ENCODE results near the gene ZRANB3.
"Not testable (repeated sequence)": the region's sequence is repeated elsewhere in the genome, so short reads cannot be mapped to it uniquely, and the experiment has no call there.

ZRANB3 gene

DNA sequence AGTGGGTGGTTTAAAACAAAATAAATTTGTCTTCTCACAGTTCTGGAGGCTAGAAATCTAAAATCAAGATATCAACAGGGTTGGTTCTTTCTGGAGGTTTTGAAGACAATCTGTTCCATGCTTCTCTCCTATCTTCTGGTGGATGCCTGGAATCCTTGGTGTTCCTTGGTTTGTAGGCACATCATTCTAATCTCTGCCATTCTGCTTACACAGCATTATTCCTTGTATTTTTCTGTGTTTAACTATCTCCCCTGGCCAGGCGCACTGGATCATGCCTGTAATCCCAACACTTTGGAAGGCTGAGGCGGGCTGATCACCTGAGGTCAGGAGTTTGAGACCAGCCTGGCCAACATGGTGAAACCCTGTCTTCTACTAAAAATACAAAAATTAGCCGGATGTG is 108.1 kb downstream of the ZRANB3 start:
- H3K4me3 ChIP-seq (replicated peaks in 1 of 2; ENCODE audit: low read depth in 2 of 2, low read length in 2 of 2) = no peak overlapping the region
- TF ChIP-seq, protein P1, sequence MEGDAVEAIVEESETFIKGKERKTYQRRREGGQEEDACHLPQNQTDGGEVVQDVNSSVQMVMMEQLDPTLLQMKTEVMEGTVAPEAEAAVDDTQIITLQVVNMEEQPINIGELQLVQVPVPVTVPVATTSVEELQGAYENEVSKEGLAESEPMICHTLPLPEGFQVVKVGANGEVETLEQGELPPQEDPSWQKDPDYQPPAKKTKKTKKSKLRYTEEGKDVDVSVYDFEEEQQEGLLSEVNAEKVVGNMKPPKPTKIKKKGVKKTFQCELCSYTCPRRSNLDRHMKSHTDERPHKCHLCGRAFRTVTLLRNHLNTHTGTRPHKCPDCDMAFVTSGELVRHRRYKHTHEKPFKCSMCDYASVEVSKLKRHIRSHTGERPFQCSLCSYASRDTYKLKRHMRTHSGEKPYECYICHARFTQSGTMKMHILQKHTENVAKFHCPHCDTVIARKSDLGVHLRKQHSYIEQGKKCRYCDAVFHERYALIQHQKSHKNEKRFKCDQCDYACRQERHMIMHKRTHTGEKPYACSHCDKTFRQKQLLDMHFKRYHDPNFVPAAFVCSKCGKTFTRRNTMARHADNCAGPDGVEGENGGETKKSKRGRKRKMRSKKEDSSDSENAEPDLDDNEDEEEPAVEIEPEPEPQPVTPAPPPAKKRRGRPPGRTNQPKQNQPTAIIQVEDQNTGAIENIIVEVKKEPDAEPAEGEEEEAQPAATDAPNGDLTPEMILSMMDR (IDR thresholded peaks at IDR 0.05; ENCODE audit: low read depth, low read length) = no peak
- no peak for DNase-seq (ENCODE audit: low read depth in 2 of 2)

GRCh38 chr2:135411646-135412045 is 119.4 kb downstream of the ZRANB3 start:
- TF ChIP-seq, protein P1 (IDR thresholded peaks at IDR 0.05; ENCODE audit: low read depth, low read length) = no peak
- no peak for DNase-seq (ENCODE audit: low read depth in 2 of 2)

GRCh38 chr2:135409436-135409835 is 121.6 kb downstream of the ZRANB3 start:
- H3K4me3 ChIP-seq (replicated peaks in 1 of 2; ENCODE audit: low read depth in 2 of 2, low read length in 2 of 2) = no peak overlapping the region
- DNase-seq (ENCODE audit: low read depth in 2 of 2) = no peak
- TF ChIP-seq, protein P1 (IDR thresholded peaks at IDR 0.05; ENCODE audit: low read depth, low read length) = no peak

More at GRCh38 chr2:135411646-135412045, 119.4 kb downstream of the ZRANB3 start:
- no peak overlapping the region for H3K4me3 ChIP-seq (replicated peaks in 1 of 2; ENCODE audit: low read depth in 2 of 2, low read length in 2 of 2)

- H3K4me3 ChIP-seq (replicated peaks in 1 of 2; ENCODE audit: low read depth in 2 of 2, low read length in 2 of 2); DNase-seq (ENCODE audit: low read depth in 2 of 2): not testable (repeated sequence)
These were observed 134.8 kb downstream of the ZRANB3 start for GRCh38 chr2:135396259-135396658.

- TF ChIP-seq, protein P1 (IDR thresholded peaks at IDR 0.05; ENCODE audit: low read depth, low read length) = no peak
- no peak overlapping the region for H3K4me3 ChIP-seq (replicated peaks in 1 of 2; ENCODE audit: low read depth in 2 of 2, low read length in 2 of 2)
- peak in 1 of 2 donors; percentile 2 for DNase-seq (ENCODE audit: low read depth in 2 of 2)
These were observed 144.0 kb downstream of the ZRANB3 start for GRCh38 chr2:135386993-135387392.

DNA sequence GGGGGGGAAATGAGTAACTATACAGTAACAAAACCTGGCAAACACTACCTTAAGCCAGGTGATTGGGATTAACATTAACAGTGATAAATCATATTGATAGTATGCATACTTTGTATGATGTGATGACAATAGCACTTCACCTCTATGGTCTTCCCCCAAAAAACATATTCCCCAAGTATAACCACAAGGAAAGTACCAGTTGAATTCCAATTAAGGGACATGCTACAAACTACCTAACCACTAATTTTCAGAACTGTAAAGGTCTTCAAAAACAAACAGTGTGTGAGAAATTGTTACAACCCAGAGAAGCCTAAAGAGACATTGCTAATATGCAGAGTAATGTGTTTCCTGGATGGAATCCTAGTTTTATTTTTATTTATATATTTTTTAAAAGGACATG is 152.4 kb downstream of the ZRANB3 start:
- H3K4me3 ChIP-seq (replicated peaks in 1 of 2; ENCODE audit: low read depth in 2 of 2, low read length in 2 of 2) = no peak overlapping the region
- no peak for DNase-seq (ENCODE audit: low read depth in 2 of 2)

DNA sequence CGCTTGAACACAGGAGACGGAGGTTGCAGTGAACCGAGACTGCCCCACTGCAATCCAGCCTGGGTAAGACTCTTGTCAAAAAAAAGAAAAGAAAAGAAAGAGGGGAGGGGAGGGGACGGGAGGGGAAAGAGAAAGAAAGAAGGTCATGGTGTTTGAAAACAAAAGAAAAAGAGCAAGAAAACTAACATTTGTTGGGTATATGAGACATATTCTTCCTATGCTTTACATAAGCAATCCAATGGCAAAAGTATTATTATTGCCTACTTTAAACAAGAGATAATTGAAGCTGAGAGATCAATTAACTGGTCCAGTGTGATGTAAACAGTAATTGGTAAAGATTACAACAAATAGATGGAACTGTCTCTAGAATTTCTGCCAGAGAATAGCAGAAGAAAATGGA is 157.3 kb downstream of the ZRANB3 start:
- H3K4me3 ChIP-seq (replicated peaks in 1 of 2; ENCODE audit: low read depth in 2 of 2, low read length in 2 of 2) = no peak overlapping the region
- DNase-seq (ENCODE audit: low read depth in 2 of 2) = no peak

More for the DNA sequence above, 152.4 kb downstream of the ZRANB3 start:
- TF ChIP-seq, protein P1 (IDR thresholded peaks at IDR 0.05; ENCODE audit: low read depth, low read length) = no peak

More for the DNA sequence above, 157.3 kb downstream of the ZRANB3 start:
- TF ChIP-seq, protein P1 (IDR thresholded peaks at IDR 0.05; ENCODE audit: low read depth, low read length) = no peak
